ENCODE data around the gene SLC34A1.

DNA sequence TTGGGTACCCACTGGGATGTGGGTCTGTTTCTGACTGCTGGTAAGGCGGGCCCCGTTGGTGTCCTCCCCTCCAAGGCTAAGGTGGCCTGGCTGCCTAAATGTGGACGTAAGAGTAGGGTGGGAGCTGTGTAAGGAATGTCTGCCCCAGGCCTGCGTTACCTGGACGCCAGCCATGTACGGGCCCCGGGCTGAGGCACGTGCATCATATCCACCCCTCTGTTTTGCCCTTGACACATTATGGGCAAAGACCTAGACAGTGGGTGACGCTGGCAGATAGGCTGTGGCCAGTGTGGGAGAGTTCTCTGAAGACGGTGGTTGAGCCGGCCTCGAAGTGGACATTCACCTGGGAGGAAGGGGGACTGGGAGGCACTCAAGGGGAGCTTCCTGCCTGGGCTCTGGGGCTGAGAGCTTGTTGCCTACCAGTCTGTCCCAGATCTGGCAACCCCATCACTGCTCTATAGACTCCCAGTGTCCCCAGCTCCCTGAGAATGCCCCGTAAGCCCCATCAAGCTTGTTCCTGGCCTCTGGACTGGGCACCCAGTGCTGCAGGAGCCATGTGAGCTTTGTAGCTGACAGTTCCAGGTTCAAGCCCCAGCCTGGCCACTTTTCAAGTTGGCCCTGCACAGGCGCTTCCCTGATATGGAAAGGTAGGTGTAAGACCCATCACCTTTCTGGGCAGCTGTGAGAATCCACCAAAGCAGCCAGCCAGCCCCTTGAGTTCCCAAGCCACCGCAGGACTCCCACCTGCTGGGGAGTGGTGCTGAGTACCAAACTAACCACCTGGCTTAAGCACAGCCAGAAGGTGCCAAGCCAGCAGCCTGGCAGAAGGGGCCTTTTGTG is 59.1 kb downstream of the SLC34A1 start:
- TF ChIP-seq, protein P1, sequence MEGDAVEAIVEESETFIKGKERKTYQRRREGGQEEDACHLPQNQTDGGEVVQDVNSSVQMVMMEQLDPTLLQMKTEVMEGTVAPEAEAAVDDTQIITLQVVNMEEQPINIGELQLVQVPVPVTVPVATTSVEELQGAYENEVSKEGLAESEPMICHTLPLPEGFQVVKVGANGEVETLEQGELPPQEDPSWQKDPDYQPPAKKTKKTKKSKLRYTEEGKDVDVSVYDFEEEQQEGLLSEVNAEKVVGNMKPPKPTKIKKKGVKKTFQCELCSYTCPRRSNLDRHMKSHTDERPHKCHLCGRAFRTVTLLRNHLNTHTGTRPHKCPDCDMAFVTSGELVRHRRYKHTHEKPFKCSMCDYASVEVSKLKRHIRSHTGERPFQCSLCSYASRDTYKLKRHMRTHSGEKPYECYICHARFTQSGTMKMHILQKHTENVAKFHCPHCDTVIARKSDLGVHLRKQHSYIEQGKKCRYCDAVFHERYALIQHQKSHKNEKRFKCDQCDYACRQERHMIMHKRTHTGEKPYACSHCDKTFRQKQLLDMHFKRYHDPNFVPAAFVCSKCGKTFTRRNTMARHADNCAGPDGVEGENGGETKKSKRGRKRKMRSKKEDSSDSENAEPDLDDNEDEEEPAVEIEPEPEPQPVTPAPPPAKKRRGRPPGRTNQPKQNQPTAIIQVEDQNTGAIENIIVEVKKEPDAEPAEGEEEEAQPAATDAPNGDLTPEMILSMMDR (IDR thresholded peaks at IDR 0.05; ENCODE audit: low read length), result no peak
- no peak for TF ChIP-seq EZH2phosphoT487 (IDR thresholded peaks at IDR 0.05; ENCODE audit: low read length)

Data from MM.1S (cell line).